HepG2 (cell line): ENCODE results near the gene ZNF652. TPM values are rescaled to one million over a fixed set of nuclear protein-coding genes. Genes with fewer than 3 reads are reported as not detected.

ENCODE experiments used
- ATAC-seq: fragments of 200-7000 bp; cut with Tn5 transposase; 3 replicates; pipeline ENCODE4 v1.9.1; 2020; ENCODE audit warnings: mild to moderate bottlenecking, moderate library complexity
- BruUV-seq: library from RNA; stranded (reverse); fragments of 400-500 nt; replicated peaks from 2 replicates; lab custom pipeline; 2021; lab: Mats Ljungman, UMichigan
- CTCF ChIA-PET: fragments of 300-600 bp; formaldehyde crosslinking; extraction: SDS; loops from one replicate; lab custom pipeline; 2021; ENCODE audit warnings: low total read pairs, inconsistent platforms, low intra/inter-chr PET ratio; lab: Yijun Ruan, JAX
- POLR2A ChIA-PET: fragments of 350-600 bp; sonication (Branson Sonifier 250); formaldehyde crosslinking; loops from one replicate; lab custom pipeline; 2020; ENCODE audit warnings: antibody characterized with exemption, inconsistent platforms; lab: Yijun Ruan, JAX
- DNase-seq: peaks from one replicate; pipeline ENCODE4 v3.0.0-alpha.2; 2015; ENCODE audit warnings: low spot score
- FAIRE-seq: peaks from 3 replicates; lab custom pipeline; 2011; peaks lifted over from hg19 to GRCh38; lab: Jason Lieb, UNC
- H2AFZ ChIP-seq: one replicate; pipeline ENCODE4 v1.6.1; 2011; ENCODE audit warnings: low read length, inconsistent platforms
- H3K27ac ChIP-seq: fragments of 300-600 bp; 3 replicates; pipeline ENCODE4 v1.8.0; 2011; ENCODE audit warnings: mixed run types, mild to moderate bottlenecking, mixed read lengths, low read length, inconsistent platforms; ENCODE audit not compliant: insufficient read depth; ENCODE audit errors: extremely low read length
- H3K27me3 ChIP-seq, 2 experiments: fragments of 200-600 bp in 1 of 2; 2 replicates in 1 of 2; 3 replicates in 1 of 2; pipeline versions ENCODE4 v1.6.0 to v1.8.0; 2011; ENCODE audit warnings: low read length in 2 of 2, mild to moderate bottlenecking in 2 of 2, moderate library complexity in 2 of 2, inconsistent platforms in 1 of 2; ENCODE audit not compliant: insufficient read depth in 2 of 2, control insufficient read depth in 1 of 2
- H3K36me3 ChIP-seq, 2 experiments: fragments of 200-600 bp in 1 of 2; replicated peaks in 1 of 2; 2 replicates in 1 of 2; 3 replicates in 1 of 2; pipeline versions ENCODE4 v1.5.1 to v1.8.0; 2011; ENCODE audit warnings: low read length in 2 of 2, inconsistent platforms in 1 of 2; ENCODE audit not compliant: insufficient read depth in 2 of 2, control insufficient read depth in 1 of 2
- H3K4me1 ChIP-seq: 2 replicates; pipeline ENCODE4 v1.5.1; 2012; ENCODE audit warnings: low read length, inconsistent platforms; ENCODE audit not compliant: insufficient read depth
- H3K4me2 ChIP-seq: 2 replicates; pipeline ENCODE4 v1.6.0; 2011; ENCODE audit warnings: low read depth, low read length, inconsistent platforms
- H3K4me3 ChIP-seq, 3 experiments: fragments of 200-600 bp in 1 of 3; sonication (generic), shearing (Covaris generic) in 1 of 3; replicated peaks in 1 of 3; 2 replicates each; pipeline ENCODE4 v1.5.1; 2011 to 2016; ENCODE audit warnings: low read length in 3 of 3, inconsistent platforms in 2 of 3, low read depth in 2 of 3, mild to moderate bottlenecking in 2 of 3, control low read depth in 1 of 3, mixed read lengths in 1 of 3; ENCODE audit not compliant: insufficient read depth in 1 of 3
- H3K79me2 ChIP-seq: one replicate; pipeline ENCODE4 v1.6.1; 2011; ENCODE audit warnings: low read length, inconsistent platforms; ENCODE audit not compliant: insufficient read depth
- H3K9ac ChIP-seq: 2 replicates; pipeline ENCODE4 v1.6.0; 2011; ENCODE audit warnings: mild to moderate bottlenecking, low read depth, low read length, inconsistent platforms; ENCODE audit not compliant: insufficient read depth
- H3K9me3 ChIP-seq: 2 replicates; pipeline ENCODE4 v1.5.1; 2012; ENCODE audit warnings: mild to moderate bottlenecking, low read length
- H4K20me1 ChIP-seq: 2 replicates; pipeline ENCODE4 v1.6.0; 2011; ENCODE audit warnings: inconsistent platforms, mild to moderate bottlenecking, low read length, moderate library complexity; ENCODE audit not compliant: insufficient read depth
- ATF2 ChIP-seq: sonication (generic); formaldehyde crosslinking; IDR thresholded peaks from 2 replicates; pipeline ENCODE4 v1.4.0; 2020; ENCODE audit warnings: missing genetic modification reagents
- BORCS8-MEF2B ChIP-seq: sonication (generic); formaldehyde crosslinking; IDR thresholded peaks from 2 replicates; pipeline ENCODE4 v1.8.0; 2022; ENCODE audit warnings: mild to moderate bottlenecking, missing genetic modification reagents
- ETV6 ChIP-seq: sonication (generic); formaldehyde crosslinking; conservative IDR thresholded peaks from 2 replicates; pipeline ENCODE4 v1.4.0; 2020; ENCODE audit warnings: missing genetic modification reagents
- HNF4A ChIP-seq: sonication (generic); formaldehyde crosslinking; IDR thresholded peaks from 2 replicates; pipeline ENCODE4 v1.4.0; 2020; ENCODE audit warnings: missing genetic modification reagents
- IRF9 ChIP-seq: sonication (generic); formaldehyde crosslinking; IDR thresholded peaks from 2 replicates; pipeline ENCODE4 v1.8.0; 2022; ENCODE audit warnings: missing genetic modification reagents, mild to moderate bottlenecking, borderline replicate concordance
- LBX2 ChIP-seq: sonication (generic); formaldehyde crosslinking; IDR thresholded peaks from 2 replicates; pipeline ENCODE4 v1.5.0; 2020; ENCODE audit warnings: missing genetic modification reagents, mild to moderate bottlenecking, borderline replicate concordance
- NR0B2 ChIP-seq: sonication (generic); formaldehyde crosslinking; IDR thresholded peaks from 2 replicates; pipeline ENCODE4 v1.4.0; 2020; ENCODE audit warnings: mild to moderate bottlenecking, missing genetic modification reagents
- NR2F2 ChIP-seq: IDR thresholded peaks from 2 replicates; pipeline ENCODE4 v1.6.1; 2012; ENCODE audit warnings: low read depth, inconsistent platforms, borderline replicate concordance
- POLR2G ChIP-seq: fragments of 200-400 bp; formaldehyde crosslinking; IDR thresholded peaks from 2 replicates; pipeline ENCODE4 v1.6.1; 2018; ENCODE audit warnings: mild to moderate bottlenecking, low read depth, low read length, moderate library complexity
- ZFY ChIP-seq: sonication (generic); formaldehyde crosslinking; IDR thresholded peaks from 2 replicates; pipeline ENCODE4 v1.4.0; 2020; ENCODE audit warnings: missing genetic modification reagents
- ZNF205 ChIP-seq: IDR thresholded peaks from 2 replicates; pipeline ENCODE4 v1.6.1; 2018; ENCODE audit warnings: missing biosample characterization, missing genetic modification reagents
- ZNF432 ChIP-seq: sonication (generic); formaldehyde crosslinking; IDR thresholded peaks from 2 replicates; pipeline ENCODE4 v1.5.0; 2020; ENCODE audit warnings: missing genetic modification reagents, mild to moderate bottlenecking, borderline replicate concordance
- ZNF563 ChIP-seq: sonication (generic); formaldehyde crosslinking; IDR thresholded peaks from 2 replicates; pipeline ENCODE4 v1.8.0; 2022; ENCODE audit warnings: mild to moderate bottlenecking, moderate library complexity, missing genetic modification reagents
- ZNF609 ChIP-seq: sonication (generic); formaldehyde crosslinking; IDR thresholded peaks from 2 replicates; pipeline ENCODE4 v1.4.0; 2020; ENCODE audit warnings: mild to moderate bottlenecking, missing genetic modification reagents, borderline replicate concordance
- ZNF709 ChIP-seq: sonication (generic); formaldehyde crosslinking; IDR thresholded peaks from 2 replicates; pipeline ENCODE4 v1.5.0; 2020; ENCODE audit warnings: mild to moderate bottlenecking, missing genetic modification reagents
- WGBS: methylation state at CpG from one replicate; pipeline ENCODE4 v1.1.6; 2017; ENCODE audit warnings: low lambda C conversion rate; 5-methylcytosine and 5-hydroxymethylcytosine counted together
- in situ Hi-C: cut with HindIII; loops from 2 replicates; pipeline ENCODE4 v1.10.0; 2017; ENCODE audit warnings: low pct_unique_long_range_greater_than_20kb; ENCODE audit not compliant: extremely low pct_ligation_motif_present
- intact Hi-C: fragments of 100-400 bp; cut with micrococcal nuclease; formaldehyde crosslinking; loops from one replicate; pipeline ENCODE4 v1.10.0; 2022; ENCODE audit not compliant: unreplicated experiment
- polyA plus RNA-seq, 8 experiments: library from polyadenylated mRNA; depleted of rRNA in 3 of 8; stranded (reverse) in 7 of 8; unstranded in 1 of 8; fragments of >200 nt; fragmentation: Illumina TruSeq in 4 of 8; extraction: Trizol in 4 of 8; gene quantifications; 2 replicates each; pipeline versions ENCODE4 v1.2.1 to v1.2.3, GENCODE V29; 2011 to 2016; ENCODE audit warnings: low read depth in 4 of 8, missing spikeins in 1 of 8, mixed read lengths in 1 of 8; ENCODE audit not compliant: insufficient read depth in 1 of 8
- total RNA-seq, 5 experiments: library from RNA; depleted of rRNA; stranded (reverse); fragments of >200 nt; fragmentation: Illumina TruSeq; extraction: Trizol; gene quantifications; 2 replicates each; pipeline ENCODE4 v1.2.3, GENCODE V29; 2016; ENCODE audit warnings: low read depth in 1 of 5

The ZNF652 gene
- total and polyA plus RNA-seq, 2 of the 13 experiments (the other 11 are each of a cell fraction or from before 2014, with no cell fraction given), result 16.2 to 30.2 TPM

GRCh38 chr17:49356320-49356719 lies 5.7 kb downstream of the ZNF652 start:
- no peak for DNase-seq
- no peak overlapping the region for H3K9ac ChIP-seq
- intact Hi-C loops, result no loop called here
- H3K36me3 ChIP-seq, result no peaks in the 10 kb centered on the region; a peak in 1 of 5 replicates
- ATAC-seq, result no peak
- peaks cover 49% of the 10 kb centered on the region for H3K4me1 ChIP-seq
- H3K79me2 ChIP-seq, result peaks cover 93% of the 10 kb centered on the region
- no peak overlapping the region for H3K27ac ChIP-seq
- in situ Hi-C loops, result no loop called here
- POLR2A ChIA-PET, result no interaction called here
- no peak overlapping the region for H2AFZ ChIP-seq
- no peaks in the 10 kb centered on the region for H3K9me3 ChIP-seq
- TF ChIP-seq BORCS8-MEF2B (CRISPR knock-in tag) (no peak), LBX2 (CRISPR knock-in tag) (no peak), HNF4A (no peak), ZNF563 (CRISPR knock-in tag) (no peak), NR0B2 (CRISPR knock-in tag) (no peak), ETV6 (CRISPR knock-in tag) (no peak), ZNF609 (no peak), POLR2G (no peak), ZNF432 (CRISPR knock-in tag) (no peak), IRF9 (no peak), ATF2 (CRISPR knock-in tag) (no peak), ZFY (CRISPR knock-in tag) (no peak), ZNF205 (no peak), ZNF709 (CRISPR knock-in tag) (no peak), NR2F2 (no peak)
- TF ChIP-seq, all 625 proteins: peak for 0
- Histone ChIP-seq H3K4me3 (no peak overlapping the region), H4K20me1 (peaks cover 35% of the 10 kb centered on the region), H3K4me2 (no peak overlapping the region), H3K27me3 (no peaks in the 10 kb centered on the region; a peak in 1 of 5 replicates)
- BruUV-seq, result no TSS peak
- 96% methylated on average over 5 of the region's 5 CpGs for WGBS
- FAIRE-seq, result no peak
- CTCF ChIA-PET, result no interaction called here
